Right forelimb (tissue), 1 donor: ENCODE data around the gene AMMECR1L.
"Not testable (repeated sequence)": the region's sequence is repeated elsewhere in the genome, so short reads cannot be mapped to it uniquely, and the experiment has no call there.

ENCODE experiments used
- DNase-seq: peaks from one replicate; pipeline ENCODE4 v3.0.0-alpha.2; 2018

Gene AMMECR1L

GRCh38 chr2:127829845-127830246 is 55.9 kb downstream of the AMMECR1L start:
- DNase-seq: no peak

- not testable (repeated sequence) for DNase-seq
These were observed 59.0 kb downstream of the AMMECR1L start for GRCh38 chr2:127826708-127827107.

- no peak for DNase-seq
These were observed 59.7 kb downstream of the AMMECR1L start for GRCh38 chr2:127826047-127826446.

GRCh38 chr2:127820080-127820668 is 65.6 kb downstream of the AMMECR1L start:
- no peak for DNase-seq

- no peak for DNase-seq
These were observed 66.8 kb downstream of the AMMECR1L start for GRCh38 chr2:127818794-127819425.

- DNase-seq: no peak
These were observed 67.5 kb downstream of the AMMECR1L start for GRCh38 chr2:127818241-127818640.

GRCh38 chr2:127814677-127815076 is 71.1 kb downstream of the AMMECR1L start:
- no peak for DNase-seq

GRCh38 chr2:127812441-127812840 is 73.3 kb downstream of the AMMECR1L start:
- not testable (repeated sequence) for DNase-seq
